ENCODE data around the gene LSM14B.

Gene LSM14B

DNA sequence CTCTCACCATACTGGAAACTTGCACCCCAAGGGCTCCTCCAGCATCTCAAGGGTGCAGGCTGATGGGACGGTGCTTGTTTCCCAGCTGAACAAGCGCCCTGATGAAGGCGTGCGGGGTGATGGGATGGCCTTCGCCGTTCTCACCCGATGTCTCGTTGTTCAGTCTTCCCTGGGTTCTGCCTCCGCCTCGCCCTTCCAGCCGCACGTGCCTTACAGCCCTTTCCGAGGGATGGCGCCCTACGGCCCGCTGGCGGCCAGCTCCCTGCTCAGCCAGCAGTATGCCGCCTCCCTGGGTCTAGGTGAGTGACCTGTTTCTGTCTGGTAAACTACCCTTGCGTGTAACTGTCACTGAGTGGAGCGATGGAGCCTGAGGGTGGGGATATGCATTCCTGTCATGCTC, 3.9 kb downstream of the LSM14B start:
- H3K4me3 ChIP-seq (ENCODE audit: low read length), result no peak overlapping the region
- TF ChIP-seq, protein P1, sequence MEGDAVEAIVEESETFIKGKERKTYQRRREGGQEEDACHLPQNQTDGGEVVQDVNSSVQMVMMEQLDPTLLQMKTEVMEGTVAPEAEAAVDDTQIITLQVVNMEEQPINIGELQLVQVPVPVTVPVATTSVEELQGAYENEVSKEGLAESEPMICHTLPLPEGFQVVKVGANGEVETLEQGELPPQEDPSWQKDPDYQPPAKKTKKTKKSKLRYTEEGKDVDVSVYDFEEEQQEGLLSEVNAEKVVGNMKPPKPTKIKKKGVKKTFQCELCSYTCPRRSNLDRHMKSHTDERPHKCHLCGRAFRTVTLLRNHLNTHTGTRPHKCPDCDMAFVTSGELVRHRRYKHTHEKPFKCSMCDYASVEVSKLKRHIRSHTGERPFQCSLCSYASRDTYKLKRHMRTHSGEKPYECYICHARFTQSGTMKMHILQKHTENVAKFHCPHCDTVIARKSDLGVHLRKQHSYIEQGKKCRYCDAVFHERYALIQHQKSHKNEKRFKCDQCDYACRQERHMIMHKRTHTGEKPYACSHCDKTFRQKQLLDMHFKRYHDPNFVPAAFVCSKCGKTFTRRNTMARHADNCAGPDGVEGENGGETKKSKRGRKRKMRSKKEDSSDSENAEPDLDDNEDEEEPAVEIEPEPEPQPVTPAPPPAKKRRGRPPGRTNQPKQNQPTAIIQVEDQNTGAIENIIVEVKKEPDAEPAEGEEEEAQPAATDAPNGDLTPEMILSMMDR (IDR thresholded peaks at IDR 0.05; ENCODE audit: insufficient read depth, low read depth, low read length, missing control alignments), result no peak
- DNase-seq (ENCODE audit: low read depth), result no peak

DNA sequence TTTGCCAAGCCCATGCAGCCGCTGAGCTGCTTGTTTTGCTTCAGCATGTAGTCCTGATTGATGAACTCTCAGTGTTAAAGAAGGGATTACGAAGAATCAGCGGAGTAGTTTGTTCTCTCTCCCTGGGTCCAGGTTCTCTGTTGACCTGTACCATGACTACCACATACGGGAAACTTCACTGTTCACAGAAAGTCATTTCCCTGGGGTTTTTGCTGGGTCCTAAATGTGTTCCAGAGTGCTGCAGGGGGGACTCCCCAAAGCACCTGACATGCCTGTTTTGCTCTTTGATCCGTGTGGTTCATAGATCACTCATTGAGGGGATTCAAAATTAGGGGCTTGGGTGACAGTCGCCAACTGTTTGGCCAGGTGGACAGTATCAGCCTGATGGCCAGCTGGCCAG, 5.5 kb downstream of the LSM14B start:
- no peak for DNase-seq (ENCODE audit: low read depth)
- TF ChIP-seq, protein P1 (IDR thresholded peaks at IDR 0.05; ENCODE audit: insufficient read depth, low read depth, low read length, missing control alignments), result no peak
- H3K4me3 ChIP-seq (ENCODE audit: low read length), result no peak overlapping the region

GRCh38 chr20:62128502-62128901, 6.2 kb downstream of the LSM14B start:
- no peak overlapping the region for H3K4me3 ChIP-seq (ENCODE audit: low read length)
- DNase-seq (ENCODE audit: low read depth), result no peak
- TF ChIP-seq, protein P1 (IDR thresholded peaks at IDR 0.05; ENCODE audit: insufficient read depth, low read depth, low read length, missing control alignments), result no peak

GRCh38 chr20:62129731-62130531, 7.7 kb downstream of the LSM14B start:
- no peak overlapping the region for H3K4me3 ChIP-seq (ENCODE audit: low read length)
- DNase-seq (ENCODE audit: low read depth), result no peak
- TF ChIP-seq, protein P1 (IDR thresholded peaks at IDR 0.05; ENCODE audit: insufficient read depth, low read depth, low read length, missing control alignments), result no peak

GRCh38 chr20:62131560-62132320, 9.5 kb downstream of the LSM14B start:
- no peak overlapping the region for H3K4me3 ChIP-seq (ENCODE audit: low read length)
- DNase-seq (ENCODE audit: low read depth), result no peak
- TF ChIP-seq, protein P1 (IDR thresholded peaks at IDR 0.05; ENCODE audit: insufficient read depth, low read depth, low read length, missing control alignments), result no peak

GRCh38 chr20:62132421-62132820, 10.1 kb downstream of the LSM14B start:
- TF ChIP-seq, protein P1 (IDR thresholded peaks at IDR 0.05; ENCODE audit: insufficient read depth, low read depth, low read length, missing control alignments), result no peak
- no peak for DNase-seq (ENCODE audit: low read depth)
- H3K4me3 ChIP-seq (ENCODE audit: low read length), result no peak overlapping the region
